ENCODE results near the gene ATP5F1E. TPM values are rescaled to one million over a fixed set of nuclear protein-coding genes. Genes with fewer than 3 reads are reported as not detected.

ATP5F1E gene
- total RNA-seq, 1 experiment from 2014 or later, result 52.7 TPM

DNA sequence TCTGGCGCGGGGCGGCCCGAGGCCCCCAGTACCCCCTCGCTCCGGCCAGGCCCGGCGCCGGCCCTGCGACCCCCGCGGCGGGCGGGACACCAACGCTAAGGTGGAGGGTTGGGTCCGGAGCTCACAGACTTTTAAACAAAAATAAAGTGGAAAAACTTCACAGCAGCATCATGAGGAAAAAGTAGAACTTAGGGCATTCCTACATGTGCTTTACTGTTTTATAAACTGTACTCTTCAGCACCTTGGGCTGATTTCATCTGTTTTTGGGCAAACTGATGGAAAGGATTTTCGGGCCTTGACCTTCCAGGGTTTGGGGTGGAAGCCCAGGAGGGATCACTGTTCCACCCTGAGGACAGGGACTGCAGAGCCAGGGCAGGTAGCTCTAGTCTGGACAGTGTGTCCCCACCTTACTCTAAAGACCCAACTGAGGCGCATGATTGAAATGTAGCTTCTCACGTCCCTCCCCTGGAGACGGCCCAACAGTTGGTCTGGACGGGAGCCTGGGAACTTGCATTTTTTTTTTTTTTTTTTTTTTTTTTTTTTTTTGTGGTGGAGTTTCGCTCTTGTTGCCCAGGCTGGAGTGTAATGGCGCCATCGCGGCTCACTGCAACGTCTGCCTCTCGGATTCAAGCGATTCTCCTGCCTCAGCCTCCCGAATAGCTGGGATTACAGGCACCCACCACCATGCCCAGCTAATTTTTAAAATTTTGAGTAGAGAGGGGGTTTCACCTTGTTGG lies 50.3 kb downstream of the ATP5F1E start:
- Histone ChIP-seq H3K79me2 (ENCODE audit: insufficient read depth, low read length) (peaks cover 10% of the 10 kb centered on the region; the same call in 1 of the 2 replicates), H4K91ac (ENCODE audit: insufficient read length, low read depth, low read length) (no peak overlapping the region), H2BK5ac (ENCODE audit: insufficient read length, low read length) (peak overlapping the region; percentile 61), H3K23ac (ENCODE audit: insufficient read length, low read depth, low read length) (no peak overlapping the region), H4K8ac (replicated peaks; ENCODE audit: insufficient read length, low read depth, low read length) (no peak overlapping the region), H3K4me1 (ENCODE audit: insufficient read depth, low read length) (peaks cover 4% of the 10 kb centered on the region; the same call in 1 of the 2 replicates), H2BK120ac (ENCODE audit: low read depth, low read length, poor library complexity, severe bottlenecking) (no peak overlapping the region), H2BK15ac (ENCODE audit: low read depth, low read length) (peak overlapping the region; percentile 65; the same call in 1 of the 2 replicates), H3T11ph (ENCODE audit: low read length) (peak overlapping the region; percentile 22), H2BK12ac (ENCODE audit: insufficient read length, low read depth, low read length) (no peak overlapping the region), H3K79me1 (ENCODE audit: insufficient read depth, low read depth, low read length, poor library complexity, severe bottlenecking) (peaks cover 4% of the 10 kb centered on the region), H3K9ac (ENCODE audit: extremely low read depth, insufficient read length, low read length) (peak overlapping the region; percentile 94), H3K9me3 (ENCODE audit: control insufficient read depth, low read depth, low read length) (no peaks in the 10 kb centered on the region), H2AFZ (ENCODE audit: low read length) (peak overlapping the region; percentile 57), H3K23me2 (ENCODE audit: insufficient read length, low read depth, low read length, poor library complexity, severe bottlenecking) (peaks cover 6% of the 10 kb centered on the region), H4K20me1 (ENCODE audit: control insufficient read depth, insufficient read depth, insufficient read length) (no peaks in the 10 kb centered on the region), H3K56ac (ENCODE audit: insufficient read length, low read depth, low read length) (peak overlapping the region; percentile 52), H3K14ac (ENCODE audit: insufficient read depth, low read length) (peak overlapping the region; percentile 87; the same call in 1 of the 2 replicates), H2BK20ac (ENCODE audit: low read depth, low read length, poor library complexity, severe bottlenecking) (no peak overlapping the region), H3K27ac (ENCODE audit: insufficient read length, low read depth, low read length) (peak overlapping the region; percentile 27), H3K4me2 (ENCODE audit: insufficient read depth, insufficient read length, low read length) (peak overlapping the region; percentile 99), H3K18ac (ENCODE audit: insufficient read length, low read depth, low read length) (peak overlapping the region; percentile 67), H4K5ac (ENCODE audit: insufficient read length, low read depth, low read length) (no peak overlapping the region), H3K27me3 (ENCODE audit: insufficient read depth, low read length) (no peaks in the 10 kb centered on the region), H3K4ac (ENCODE audit: low read depth, low read length) (no peak overlapping the region; the same call in 1 of the 2 replicates), H2AK5ac (ENCODE audit: insufficient read length, low read length) (no peak overlapping the region)
- H3K36me3 Mint-ChIP-seq (ENCODE audit: insufficient read depth in 1 of 3, low read depth in 3 of 3), result peaks cover 2 to 18% (median 17%) of the 10 kb centered on the region in 3 experiments
- no CpG with 5 or more reads among the region's 29 CpGs for whole genome bisulfite sequencing (ENCODE audit: extremely low coverage, insufficient read length, low lambda C conversion rate)
- peak overlapping the region; percentile 84 to 91 for H3K4me3 Mint-ChIP-seq
- DNase-seq, result no peak
- peaks cover 10% of the 10 kb centered on the region for H3K27me3 Mint-ChIP-seq (ENCODE audit: low read depth)
- peaks cover 30 to 32% of the 10 kb centered on the region in 2 experiments for H3K4me1 Mint-ChIP-seq
- TF ChIP-seq, protein P1, sequence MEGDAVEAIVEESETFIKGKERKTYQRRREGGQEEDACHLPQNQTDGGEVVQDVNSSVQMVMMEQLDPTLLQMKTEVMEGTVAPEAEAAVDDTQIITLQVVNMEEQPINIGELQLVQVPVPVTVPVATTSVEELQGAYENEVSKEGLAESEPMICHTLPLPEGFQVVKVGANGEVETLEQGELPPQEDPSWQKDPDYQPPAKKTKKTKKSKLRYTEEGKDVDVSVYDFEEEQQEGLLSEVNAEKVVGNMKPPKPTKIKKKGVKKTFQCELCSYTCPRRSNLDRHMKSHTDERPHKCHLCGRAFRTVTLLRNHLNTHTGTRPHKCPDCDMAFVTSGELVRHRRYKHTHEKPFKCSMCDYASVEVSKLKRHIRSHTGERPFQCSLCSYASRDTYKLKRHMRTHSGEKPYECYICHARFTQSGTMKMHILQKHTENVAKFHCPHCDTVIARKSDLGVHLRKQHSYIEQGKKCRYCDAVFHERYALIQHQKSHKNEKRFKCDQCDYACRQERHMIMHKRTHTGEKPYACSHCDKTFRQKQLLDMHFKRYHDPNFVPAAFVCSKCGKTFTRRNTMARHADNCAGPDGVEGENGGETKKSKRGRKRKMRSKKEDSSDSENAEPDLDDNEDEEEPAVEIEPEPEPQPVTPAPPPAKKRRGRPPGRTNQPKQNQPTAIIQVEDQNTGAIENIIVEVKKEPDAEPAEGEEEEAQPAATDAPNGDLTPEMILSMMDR (conservative IDR thresholded peaks at IDR 0.05), result no peak
- peak overlapping the region; percentile 73 to 94 (median 81); a peak in 4 of 7 replicates for H3K27ac Mint-ChIP-seq
- H3K9me3 Mint-ChIP-seq, result no peaks in the 10 kb centered on the region; a peak in 2 of 5 replicates
